Lower lobe of right lung (tissue), 2 donors: ENCODE results near the gene TSPEAR. TPM values are rescaled to one million over a fixed set of nuclear protein-coding genes. Genes with fewer than 3 reads are reported as not detected.

ENCODE experiments used
- ATAC-seq, 2 donors: fragments of 200-7000 bp; cut with Tn5 transposase; one replicate each; pipeline ENCODE4 v1.9.1; 2020 to 2022; ENCODE audit warnings: mild to moderate bottlenecking in 2 of 2, moderate library complexity in 2 of 2
- DNase-seq: peaks from one replicate; pipeline ENCODE4 v3.0.0-alpha.2; 2020
- H3K27ac ChIP-seq: fragments of 200-600 bp; one replicate; pipeline ENCODE4 v1.8.0; 2022
- H3K27me3 ChIP-seq: fragments of 200-600 bp; one replicate; pipeline ENCODE4 v1.8.0; 2022; ENCODE audit warnings: low read depth
- H3K36me3 ChIP-seq: fragments of 200-600 bp; one replicate; pipeline ENCODE4 v1.8.0; 2022; ENCODE audit warnings: mild to moderate bottlenecking
- H3K4me1 ChIP-seq: fragments of 200-600 bp; one replicate; pipeline ENCODE4 v1.8.0; 2022
- H3K4me3 ChIP-seq: fragments of 200-600 bp; one replicate; pipeline ENCODE4 v1.8.0; 2022; ENCODE audit warnings: mild to moderate bottlenecking
- H3K9me3 ChIP-seq: fragments of 200-600 bp; one replicate; pipeline ENCODE4 v1.8.0; 2022
- CTCF ChIP-seq: fragments of 200-600 bp; IDR thresholded peaks from one replicate; pipeline ENCODE4 v1.8.0; 2022; ENCODE audit warnings: antibody characterized with exemption, mild to moderate bottlenecking
- intact Hi-C: fragments of 100-400 bp; cut with DNase I; formaldehyde crosslinking; loops from one replicate; pipeline ENCODE4 v1.11.0; 2022
- total RNA-seq: library from RNA; stranded (reverse); fragmentation: NEBNext Ultra II Directional; extraction: Animal tissue kit (Norgen Biotek cat#: 25700); gene quantifications from one replicate; pipeline ENCODE4 v1.2.1, GENCODE V29; 2021
- donor health status: DM: no; HTN: yes; CAD: no; lungs with severe emphysema.

TSPEAR gene
- total RNA-seq, 1 donor from 2014 or later = 0.27 TPM

- no peak overlapping the region for H3K4me3 ChIP-seq
- H3K27ac ChIP-seq = no peak overlapping the region
- no peaks in the 10 kb centered on the region for H3K9me3 ChIP-seq
- no peaks in the 10 kb centered on the region for H3K36me3 ChIP-seq
- no peak for TF ChIP-seq CTCF
- intact Hi-C loops = no loop called here
- peak in 1 of 2 donors; percentile 20 for ATAC-seq
- no peak for DNase-seq
- peaks cover 25% of the 10 kb centered on the region for H3K27me3 ChIP-seq
- no peaks in the 10 kb centered on the region for H3K4me1 ChIP-seq
Observed at GRCh38 chr21:44589586-44590305, 121.6 kb downstream of the TSPEAR start.

- Histone ChIP-seq H3K9me3 (no peaks in the 10 kb centered on the region), H3K4me3 (no peak overlapping the region), H3K36me3 (no peaks in the 10 kb centered on the region), H3K27me3 (peaks cover 30% of the 10 kb centered on the region), H3K4me1 (no peaks in the 10 kb centered on the region), H3K27ac (no peak overlapping the region)
- no peak for TF ChIP-seq CTCF
- intact Hi-C loops = no loop called here
- DNase-seq = no peak
- ATAC-seq = no peak
Observed at GRCh38 chr21:44589094-44589493, 122.3 kb downstream of the TSPEAR start.

- peaks cover 30% of the 10 kb centered on the region for H3K27me3 ChIP-seq
- intact Hi-C loops = no loop called here
- peaks cover 5% of the 10 kb centered on the region for H3K9me3 ChIP-seq
- DNase-seq = no peak
- H3K36me3 ChIP-seq = no peaks in the 10 kb centered on the region
- no peak overlapping the region for H3K27ac ChIP-seq
- H3K4me1 ChIP-seq = no peaks in the 10 kb centered on the region
- ATAC-seq = no peak
- TF ChIP-seq CTCF = no peak
- no peak overlapping the region for H3K4me3 ChIP-seq
Observed at GRCh38 chr21:44585892-44586291, 125.5 kb downstream of the TSPEAR start.

- Histone ChIP-seq H3K4me1 (no peaks in the 10 kb centered on the region), H3K4me3 (no peak overlapping the region), H3K27ac (no peak overlapping the region), H3K27me3 (peaks cover 17% of the 10 kb centered on the region), H3K36me3 (no peaks in the 10 kb centered on the region), H3K9me3 (peaks cover 5% of the 10 kb centered on the region)
- ATAC-seq (no peak), DNase-seq (no peak)
- no peak for TF ChIP-seq CTCF
- intact Hi-C loops = no loop called here
Observed at GRCh38 chr21:44583800-44584147, 127.6 kb downstream of the TSPEAR start.

GRCh38 chr21:44583089-44583799 is 128.1 kb downstream of the TSPEAR start:
- Histone ChIP-seq H3K27me3 (peaks cover 17% of the 10 kb centered on the region), H3K27ac (no peak overlapping the region), H3K9me3 (peaks cover 5% of the 10 kb centered on the region), H3K4me3 (no peak overlapping the region), H3K36me3 (no peaks in the 10 kb centered on the region), H3K4me1 (no peaks in the 10 kb centered on the region)
- ATAC-seq (no peak), DNase-seq (no peak)
- intact Hi-C loops = no loop called here
- no peak for TF ChIP-seq CTCF
